Erythroblast (primary cell): ENCODE results near the gene GPR107.

Experiments
- GATA1 ChIP-seq: IDR thresholded peaks from 2 replicates; pipeline ENCODE4 v1.6.1; 2011; ENCODE audit warnings: low read depth, mild to moderate bottlenecking, control low read depth, low read length, moderate library complexity
- POLR2A ChIP-seq: IDR thresholded peaks from 2 replicates; pipeline ENCODE4 v1.6.1; 2011; ENCODE audit warnings: mild to moderate bottlenecking, low read length

DNA sequence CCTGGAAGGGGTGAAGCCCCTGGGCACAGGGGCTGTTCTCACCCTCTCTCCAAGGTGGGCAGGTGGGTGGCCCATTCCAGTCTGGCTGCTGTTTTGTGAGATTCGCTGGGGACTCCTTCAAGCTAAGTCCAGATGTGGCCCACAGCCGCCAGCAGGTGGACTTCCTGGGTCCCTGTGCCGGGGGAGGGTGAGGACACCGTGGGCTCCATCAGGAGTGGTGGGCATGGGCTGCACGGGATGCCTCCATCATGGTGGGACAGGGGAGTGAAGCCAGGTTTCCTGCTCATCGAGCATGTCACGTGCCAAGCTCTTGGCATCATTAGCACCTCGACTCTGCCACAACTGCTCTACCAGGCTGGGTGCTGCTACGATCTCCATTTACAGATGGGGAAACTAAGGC, 120.3 kb downstream of the GPR107 start:
- TF ChIP-seq POLR2A (no peak), GATA1 (no peak)
